ENCODE measurements around the gene SPP1.

SPP1 gene

DNA sequence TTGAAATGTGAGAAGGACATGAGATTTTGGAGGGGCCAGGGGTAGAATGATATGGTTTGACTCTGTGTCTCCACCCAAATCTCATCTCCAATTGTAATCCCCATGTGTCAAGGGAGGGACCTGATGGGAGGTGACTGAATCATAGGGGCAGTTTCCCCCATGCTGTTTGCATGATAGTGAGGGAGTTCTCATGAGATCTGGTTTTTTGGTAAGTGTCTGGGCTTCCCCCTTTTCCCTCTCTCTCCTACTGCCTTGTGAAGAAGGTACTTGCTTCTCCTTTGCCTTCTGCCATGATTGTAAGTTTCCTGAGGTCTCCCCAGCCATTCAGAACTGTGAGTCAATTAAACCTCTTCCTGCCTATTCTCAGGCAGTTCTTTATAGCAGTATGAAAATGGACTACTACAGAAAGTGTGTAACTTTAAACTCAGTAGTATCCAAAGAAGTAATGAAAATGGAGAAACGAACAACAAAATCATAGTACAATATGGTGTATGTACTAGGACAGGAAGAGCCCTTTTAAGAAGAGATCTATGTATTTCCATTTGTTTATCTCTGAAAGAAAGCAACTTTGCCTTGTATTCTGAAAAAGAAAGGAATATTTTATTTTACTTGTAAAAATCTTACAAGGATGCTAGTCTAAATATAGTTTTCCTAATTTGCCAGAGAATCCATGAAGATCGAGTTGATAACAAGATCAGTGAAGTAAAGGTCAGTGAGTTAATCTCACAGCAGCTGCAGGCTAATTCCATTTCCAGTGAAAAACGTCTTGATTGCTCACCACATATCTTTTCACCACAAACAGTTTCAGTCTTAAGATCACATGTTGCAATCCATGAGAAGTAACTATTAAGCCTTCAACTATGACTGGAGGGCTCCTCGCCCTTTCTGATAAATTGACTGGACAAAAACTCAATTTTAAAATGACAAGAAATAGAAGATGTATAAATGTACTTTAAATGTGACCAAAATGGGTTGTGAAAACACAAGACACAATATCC is 52.4 kb downstream of the SPP1 start:
- DNase-seq: no peak

DNA sequence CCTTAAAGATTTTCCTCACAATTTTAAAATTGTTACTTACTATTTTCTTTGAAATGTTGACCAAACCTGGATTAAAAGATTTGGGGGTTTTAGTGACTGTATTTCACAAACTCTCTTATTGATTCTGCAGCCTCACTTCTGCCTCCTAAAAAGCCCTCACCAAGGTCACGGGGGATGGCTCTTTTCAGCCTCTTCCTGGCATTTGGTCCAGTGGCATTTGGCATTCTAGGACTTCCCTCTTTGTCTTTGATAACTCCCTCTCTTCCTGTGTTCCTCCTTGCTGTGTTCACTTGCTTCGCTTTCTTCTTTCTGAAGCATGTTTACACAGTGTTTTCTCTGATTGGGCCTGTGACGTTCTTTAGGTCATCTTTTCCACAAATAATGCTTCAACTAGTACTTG is 53.4 kb downstream of the SPP1 start:
- no peak for DNase-seq

DNA sequence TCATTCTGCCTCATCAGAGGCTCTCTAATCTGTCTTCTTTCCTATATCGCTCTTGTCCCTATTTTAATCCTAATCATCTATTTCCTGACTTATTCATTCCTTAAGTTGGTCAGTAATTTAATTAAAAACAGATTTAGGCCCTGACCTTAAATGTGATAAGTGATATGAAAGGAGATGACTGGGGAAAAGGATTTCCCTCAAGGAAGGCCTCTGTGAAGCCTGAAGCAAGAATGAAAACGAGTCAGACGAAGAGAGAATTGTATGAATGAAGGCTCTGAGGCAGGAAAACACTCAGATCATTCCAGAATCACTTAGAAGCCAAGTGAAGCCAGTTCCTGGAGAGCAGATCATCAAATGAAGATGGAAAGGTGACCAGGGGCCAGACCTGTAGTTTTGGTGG is 54.0 kb downstream of the SPP1 start:
- no peak for DNase-seq

DNA sequence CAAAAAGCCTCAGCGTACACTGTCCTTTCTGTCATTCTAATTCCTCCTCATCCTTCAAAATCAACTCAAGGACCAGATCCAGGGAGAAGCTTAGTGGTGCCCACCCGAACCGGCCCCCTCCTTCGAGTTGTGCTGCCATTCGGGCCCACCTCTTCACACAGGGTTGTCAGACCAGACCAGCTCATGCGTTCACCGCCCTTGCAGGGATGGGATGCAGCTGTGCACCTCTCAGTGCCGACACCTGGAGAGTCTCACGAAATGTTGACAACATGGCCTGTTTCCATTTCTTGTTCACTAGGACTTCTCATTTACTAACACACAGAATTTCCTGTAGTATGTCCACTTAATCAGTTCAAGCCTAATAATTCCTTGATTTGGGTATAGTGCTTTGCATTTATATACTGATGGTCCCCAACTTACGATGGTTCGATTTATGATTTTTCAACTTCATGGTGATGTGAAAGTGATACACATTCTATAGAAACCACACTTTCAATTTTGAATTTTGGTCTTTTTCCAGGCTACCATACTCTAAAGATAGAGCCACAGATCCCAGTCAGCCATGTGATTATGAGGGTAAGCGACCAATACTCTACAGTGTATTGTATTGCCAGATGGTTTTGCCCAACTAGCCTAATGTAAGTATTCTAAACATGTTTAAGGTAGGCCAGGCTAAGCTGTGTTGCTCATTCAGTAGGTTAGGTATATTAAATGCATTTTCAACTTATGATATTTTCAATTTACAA is 55.2 kb downstream of the SPP1 start:
- DNase-seq: no peak
